Sigmoid colon (tissue), 7 donors: ENCODE data around the gene MMGT1. TPM values are rescaled to one million over a fixed set of nuclear protein-coding genes. Genes with fewer than 3 reads are reported as not detected.

ENCODE experiments used
- DNase-seq: peaks from one replicate; pipeline ENCODE4 v3.0.0-alpha.2; 2019
- H3K27ac ChIP-seq, 4 donors: fragments of 200-600 bp; sonication (generic); one replicate each; pipeline ENCODE4 v1.5.1; 2016 to 2019; ENCODE audit warnings: mild to moderate bottlenecking in 1 of 4
- H3K27me3 ChIP-seq, 3 donors: fragments of 200-600 bp; sonication (generic); one replicate each; pipeline ENCODE4 v1.5.1; 2019; ENCODE audit warnings: mild to moderate bottlenecking in 1 of 3
- H3K36me3 ChIP-seq, 4 donors: fragments of 200-600 bp; sonication (generic); one replicate each; pipeline ENCODE4 v1.5.1; 2016 to 2019
- H3K4me1 ChIP-seq, 4 donors: fragments of 200-600 bp; sonication (generic); one replicate each; pipeline ENCODE4 v1.5.1; 2017 to 2019
- H3K4me3 ChIP-seq, 4 donors: fragments of 200-600 bp; sonication (generic); one replicate each; pipeline ENCODE4 v1.5.1; 2017 to 2019; ENCODE audit warnings: mild to moderate bottlenecking in 2 of 4, moderate library complexity in 1 of 4
- H3K9me3 ChIP-seq, 4 donors: fragments of 200-600 bp in 3 of 4; sonication (generic) in 3 of 4; one replicate each; pipeline versions ENCODE4 v1.5.1 to v1.6.1; 2013 to 2019
- CTCF ChIP-seq, 4 experiments: fragments of 450-650 bp in 3 of 4; fragments of 200-600 bp in 1 of 4; IDR thresholded peaks; one replicate each; pipeline ENCODE4 v1.5.1; 2016 to 2019; ENCODE audit warnings: antibody characterized with exemption in 4 of 4, mild to moderate bottlenecking in 3 of 4, moderate library complexity in 2 of 4
- EP300 ChIP-seq, 4 donors: sonication (generic); formaldehyde crosslinking; IDR thresholded peaks; one replicate each; pipeline ENCODE4 v1.6.1; 2017; ENCODE audit warnings: antibody characterized with exemption in 4 of 4
- POLR2A ChIP-seq, 2 donors: fragments of 450-650 bp; IDR thresholded peaks; one replicate each; pipeline ENCODE4 v1.6.1; 2016; ENCODE audit warnings: antibody characterized with exemption in 2 of 2, mild to moderate bottlenecking in 2 of 2, moderate library complexity in 2 of 2
- POLR2AphosphoS5 ChIP-seq, 4 donors: sonication (generic); formaldehyde crosslinking; IDR thresholded peaks; one replicate each; pipeline ENCODE4 v1.6.1; 2017; ENCODE audit warnings: antibody characterized with exemption in 4 of 4
- WGBS, 2 donors: extraction: QIAGEN DNeasy Blood & Tissue Kit; methylation state at CpG; one replicate each; pipeline ENCODE4 v1.1.7; 2013; 5-methylcytosine and 5-hydroxymethylcytosine counted together
- intact Hi-C: fragments of 100-400 bp; cut with DNase I; formaldehyde crosslinking; loops from one replicate; pipeline ENCODE4 v1.15.1; 2023
- polyA plus RNA-seq, 3 donors: library from polyadenylated mRNA; stranded (reverse); fragments of 200-250 nt; gene quantifications; one replicate each; pipeline ENCODE4 v1.2.3, GENCODE V29; 2013
- total RNA-seq, 4 donors: library from RNA; depleted of rRNA; stranded (reverse); fragments of >200 nt; gene quantifications; one replicate each; pipeline ENCODE4 v1.1.0, GENCODE V29; 2016
- donor health status: healthy with polysubstance abuse.
- donor health status: Bipolar disorder and iron deficiency.
- donor health status: healthy.

The MMGT1 gene
- total RNA-seq, result 10 to 100 TPM; 27.7 to 35.1 (median 32.5) TPM
- 10 to 100 TPM in 1 of 3 donors, 1 to 10 TPM in 2; 5.1 to 13.6 (median 6.0) TPM for polyA plus RNA-seq

DNA sequence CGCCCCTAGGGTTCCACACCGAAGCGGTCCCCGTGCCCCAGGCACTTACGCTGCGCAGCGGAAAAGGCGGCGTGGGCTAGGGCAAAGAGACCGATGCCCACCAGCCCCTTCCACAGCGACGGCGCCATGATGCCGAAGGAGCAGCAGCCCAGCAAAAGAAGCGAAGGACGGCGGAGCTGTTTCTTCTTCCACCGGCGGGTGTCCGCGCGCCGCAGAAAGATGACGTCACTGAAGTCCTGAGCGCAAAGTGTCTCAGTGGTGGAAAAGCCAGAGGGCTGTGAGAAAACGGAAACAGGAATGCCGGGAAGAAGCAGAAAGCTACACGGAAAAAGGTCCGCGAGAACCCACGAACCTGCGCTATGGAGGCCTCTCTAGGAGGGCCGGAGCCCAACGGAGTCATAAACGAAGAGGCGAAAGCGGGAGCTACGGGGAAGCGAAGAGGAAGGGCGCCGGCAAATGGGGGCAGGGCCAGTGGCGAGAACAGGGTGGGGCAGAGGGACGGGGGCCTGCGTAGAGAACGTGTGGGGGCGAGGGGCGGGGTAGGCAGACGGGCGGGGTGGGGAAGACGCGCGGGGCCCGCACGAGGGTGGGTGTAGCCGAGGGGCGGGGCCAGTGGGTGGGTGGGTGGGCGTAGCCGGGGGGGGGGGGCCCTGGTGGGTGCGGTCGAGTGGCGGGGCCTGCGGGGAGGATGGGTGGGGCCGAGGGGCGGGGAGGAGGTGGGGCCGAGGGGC lies at the start of gene MMGT1:
Gene MMGT1, minus strand, starts transcription at position 441 of the 731 bp plus-strand sequence. Its CDS starts 313 bp downstream, at position 128.
- Histone ChIP-seq H3K4me1 (peaks cover 0 to 16% (median 12%) of the 10 kb centered on the region in 4 donors), H3K27ac (peak within 1 kb of the TSS; percentile 88 to 93 (median 92)), H3K9me3 (no peaks in the 10 kb centered on the region), H3K27me3 (no peaks in the 10 kb centered on the region), H3K36me3 (no peaks in the 10 kb centered on the region), H3K4me3 (peak within 1 kb of the TSS; percentile 53 to 66 (median 63))
- peak; percentile 9 to 21 for TF ChIP-seq POLR2A (IDR thresholded peaks at IDR 0.05)
- no peak for TF ChIP-seq CTCF (IDR thresholded peaks at IDR 0.05)
- TF ChIP-seq POLR2AphosphoS5 (IDR thresholded peaks at IDR 0.05), result peak; percentile 20 to 75 (median 60)
- no peak for TF ChIP-seq EP300 (IDR thresholded peaks at IDR 0.05)
- WGBS, 2 donors, result 1% methylated on average over 57 to 63 of the region's 65 CpGs
- DNase-seq, result peak; percentile 94
- intact Hi-C loops, result loop anchor here (5.0 to 10.0 kb wide), 2 partner anchors 449 to 524 kb away; partner anchors contain the start of genes HTATSF1 and INTS6L

GRCh38 chrX:136021903-136022302 lies 48.1 kb upstream of the MMGT1 start:
- intact Hi-C loops, result loop anchor here (10.0 kb wide), 2 partner anchors 473 to 673 kb away; partner anchors contain the start of gene HTATSF1
- H3K4me3 ChIP-seq, result no peak overlapping the region
- H3K9me3 ChIP-seq, result no peaks in the 10 kb centered on the region
- peaks cover 0 to 10% (median 0%) of the 10 kb centered on the region in 4 donors for H3K36me3 ChIP-seq
- no peaks in the 10 kb centered on the region for H3K27me3 ChIP-seq
- TF ChIP-seq EP300 (IDR thresholded peaks at IDR 0.05), result no peak
- no peak for TF ChIP-seq CTCF (IDR thresholded peaks at IDR 0.05)
- TF ChIP-seq POLR2A (IDR thresholded peaks at IDR 0.05), result no peak
- TF ChIP-seq POLR2AphosphoS5 (IDR thresholded peaks at IDR 0.05), result no peak
- no peak overlapping the region for H3K27ac ChIP-seq
- DNase-seq, result no peak
- WGBS, 2 donors, result 67 to 83% methylated on average over 1 of the region's 1 CpG
- H3K4me1 ChIP-seq, result no peaks in the 10 kb centered on the region

DNA sequence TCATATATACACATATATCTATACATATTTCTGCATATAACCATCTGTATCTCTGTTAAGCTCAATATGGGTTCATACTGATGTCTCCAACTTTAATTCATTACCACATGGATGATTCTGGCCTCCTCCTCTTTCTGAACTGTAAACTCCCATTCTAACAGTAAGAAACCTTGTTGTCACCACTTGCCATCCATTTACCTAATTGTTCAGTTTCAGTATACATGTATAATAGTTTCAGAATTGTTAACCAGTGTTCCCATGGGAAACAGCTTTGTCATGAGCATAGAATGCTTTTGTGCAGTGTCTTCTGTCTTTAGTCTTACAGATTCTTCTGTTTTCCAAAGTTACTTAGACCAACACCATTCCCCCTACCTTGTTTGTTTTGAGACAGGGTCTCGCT lies 47.4 kb upstream of the MMGT1 start:
- Histone ChIP-seq H3K4me1 (no peaks in the 10 kb centered on the region), H3K36me3 (peaks cover 0 to 10% (median 0%) of the 10 kb centered on the region in 4 donors), H3K27ac (no peak overlapping the region), H3K4me3 (no peak overlapping the region), H3K9me3 (no peaks in the 10 kb centered on the region), H3K27me3 (no peaks in the 10 kb centered on the region)
- intact Hi-C loops, result loop anchor here (10.0 kb wide), 2 partner anchors 474 to 674 kb away; partner anchors contain the start of gene HTATSF1
- no peak for DNase-seq
- 97 to 100% methylated on average over 1 of the region's 1 CpG for WGBS, 2 donors
- TF ChIP-seq EP300 (IDR thresholded peaks at IDR 0.05) (no peak), POLR2AphosphoS5 (IDR thresholded peaks at IDR 0.05) (no peak), CTCF (IDR thresholded peaks at IDR 0.05) (no peak), POLR2A (IDR thresholded peaks at IDR 0.05) (no peak)

DNA sequence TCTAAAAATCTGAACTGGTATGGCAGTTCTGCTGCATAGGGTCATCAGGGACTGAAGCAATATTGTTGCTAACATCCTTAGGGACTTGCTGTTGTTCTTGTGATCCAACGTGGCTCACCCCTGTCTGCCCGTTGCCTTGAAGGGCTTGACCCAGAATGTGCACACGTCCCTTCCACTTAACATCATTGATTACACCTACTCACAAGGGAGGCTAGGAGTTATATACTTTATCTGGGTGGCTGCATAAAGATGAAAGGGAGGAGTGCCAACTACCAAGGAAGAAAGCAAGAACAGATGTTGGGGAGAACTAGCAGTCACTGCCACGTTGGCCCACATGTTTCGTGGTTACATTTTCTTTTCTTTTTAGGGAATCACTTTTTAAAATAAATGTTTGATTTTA lies 45.4 kb upstream of the MMGT1 start:
- Histone ChIP-seq H3K27me3 (no peaks in the 10 kb centered on the region), H3K4me3 (no peak overlapping the region), H3K27ac (no peak overlapping the region), H3K4me1 (no peaks in the 10 kb centered on the region), H3K9me3 (no peaks in the 10 kb centered on the region), H3K36me3 (peaks cover 0 to 10% (median 0%) of the 10 kb centered on the region in 4 donors)
- intact Hi-C loops, result no loop called here
- WGBS, 2 donors, result 85 to 89% methylated on average over 5 of the region's 5 CpGs
- no peak for DNase-seq
- TF ChIP-seq CTCF (IDR thresholded peaks at IDR 0.05) (no peak), POLR2AphosphoS5 (IDR thresholded peaks at IDR 0.05) (no peak), POLR2A (IDR thresholded peaks at IDR 0.05) (no peak), EP300 (IDR thresholded peaks at IDR 0.05) (no peak)
